ENCODE data around the gene MCM3. TPM values are rescaled to one million over a fixed set of nuclear protein-coding genes. Genes with fewer than 3 reads are reported as not detected.

MCM3 gene
- polyA plus RNA-seq, 1 donor (not counting 4 experiments of a cell fraction or from before 2014, with no cell fraction given), result 60.9 TPM

DNA sequence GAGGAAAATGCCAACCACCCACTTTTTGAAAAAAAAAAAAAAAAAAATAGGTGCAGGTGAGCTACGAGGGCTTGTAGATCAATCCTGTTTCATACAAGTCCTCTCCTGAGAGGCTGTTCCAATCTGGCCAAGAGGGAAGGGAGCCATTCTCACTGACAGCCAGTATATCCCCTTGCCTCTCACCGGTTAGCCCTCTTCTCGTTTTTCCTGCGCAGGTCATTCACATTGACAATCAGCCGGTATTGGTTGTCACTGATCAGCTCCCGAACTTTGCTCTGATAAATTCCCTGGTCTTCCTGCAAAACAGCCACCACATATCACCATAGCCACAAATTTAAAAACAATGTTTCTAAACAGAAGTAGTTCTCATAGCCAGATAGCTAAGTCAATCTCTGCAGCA lies 1.4 kb downstream of the MCM3 start:
- DNase-seq (ENCODE audit: low read depth, low spot score) (no peak), FAIRE-seq (no peak)
- dilution Hi-C loops (cut with MboI; ENCODE audit: extremely low pct_ligation_motif_present, low sequenced_read_pairs), result no loop called here
- no peak overlapping the region for H2AFZ ChIP-seq (ENCODE audit: control insufficient read depth, low read length)
- no peaks in the 10 kb centered on the region for H3K9me1 ChIP-seq (ENCODE audit: control insufficient read depth, extremely low read depth, insufficient read depth, low read length)
- H3K4me2 ChIP-seq (ENCODE audit: control insufficient read depth, extremely low read depth, insufficient read depth, low read depth, low read length), result peak overlapping the region; percentile 69
- no peak for TF ChIP-seq EZH2 (IDR thresholded peaks at IDR 0.05; ENCODE audit: low read length)
- TF ChIP-seq, protein P1, sequence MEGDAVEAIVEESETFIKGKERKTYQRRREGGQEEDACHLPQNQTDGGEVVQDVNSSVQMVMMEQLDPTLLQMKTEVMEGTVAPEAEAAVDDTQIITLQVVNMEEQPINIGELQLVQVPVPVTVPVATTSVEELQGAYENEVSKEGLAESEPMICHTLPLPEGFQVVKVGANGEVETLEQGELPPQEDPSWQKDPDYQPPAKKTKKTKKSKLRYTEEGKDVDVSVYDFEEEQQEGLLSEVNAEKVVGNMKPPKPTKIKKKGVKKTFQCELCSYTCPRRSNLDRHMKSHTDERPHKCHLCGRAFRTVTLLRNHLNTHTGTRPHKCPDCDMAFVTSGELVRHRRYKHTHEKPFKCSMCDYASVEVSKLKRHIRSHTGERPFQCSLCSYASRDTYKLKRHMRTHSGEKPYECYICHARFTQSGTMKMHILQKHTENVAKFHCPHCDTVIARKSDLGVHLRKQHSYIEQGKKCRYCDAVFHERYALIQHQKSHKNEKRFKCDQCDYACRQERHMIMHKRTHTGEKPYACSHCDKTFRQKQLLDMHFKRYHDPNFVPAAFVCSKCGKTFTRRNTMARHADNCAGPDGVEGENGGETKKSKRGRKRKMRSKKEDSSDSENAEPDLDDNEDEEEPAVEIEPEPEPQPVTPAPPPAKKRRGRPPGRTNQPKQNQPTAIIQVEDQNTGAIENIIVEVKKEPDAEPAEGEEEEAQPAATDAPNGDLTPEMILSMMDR (optimal IDR thresholded peaks at IDR 0.05 in 1 of 3, IDR thresholded peaks at IDR 0.05 in 1 of 3, conservative IDR thresholded peaks at IDR 0.05 in 1 of 3; ENCODE audit: extremely low read depth in 1 of 3, insufficient read depth in 2 of 3, low read length in 3 of 3), result no peak
- peaks cover 27% of the 10 kb centered on the region for H3K79me2 ChIP-seq (ENCODE audit: control insufficient read depth, insufficient read depth, low read length)
- H3K36me3 ChIP-seq (ENCODE audit: control insufficient read depth in 2 of 2, extremely low read depth in 1 of 2, insufficient read depth in 2 of 2, low read length in 2 of 2), result peaks cover 4 to 19% of the 10 kb centered on the region in 2 experiments
- H4K20me1 ChIP-seq (ENCODE audit: control insufficient read depth, extremely low read depth, insufficient read depth, low read length), result no peaks in the 10 kb centered on the region
- no peaks in the 10 kb centered on the region for H3K27me3 ChIP-seq (ENCODE audit: control insufficient read depth, extremely low read depth, insufficient read depth, low read length)
- H3K27ac ChIP-seq (ENCODE audit: control insufficient read depth, insufficient read depth, low read length), result no peak overlapping the region
- peak overlapping the region; percentile 5 to 95 (median 92) for H3K4me3 ChIP-seq (ENCODE audit: control insufficient read depth in 2 of 3, extremely low read depth in 1 of 3, insufficient read depth in 2 of 3, low read depth in 1 of 3, low read length in 3 of 3)
- H3K9ac ChIP-seq (ENCODE audit: control insufficient read depth, extremely low read depth, insufficient read depth, low read length), result peak overlapping the region; percentile 18
- no peaks in the 10 kb centered on the region for H3K9me3 ChIP-seq (ENCODE audit: control insufficient read depth, low read depth, low read length)
- H3K4me1 ChIP-seq (ENCODE audit: control insufficient read depth, extremely low read depth, insufficient read depth, low read length), result peaks cover 10% of the 10 kb centered on the region

DNA sequence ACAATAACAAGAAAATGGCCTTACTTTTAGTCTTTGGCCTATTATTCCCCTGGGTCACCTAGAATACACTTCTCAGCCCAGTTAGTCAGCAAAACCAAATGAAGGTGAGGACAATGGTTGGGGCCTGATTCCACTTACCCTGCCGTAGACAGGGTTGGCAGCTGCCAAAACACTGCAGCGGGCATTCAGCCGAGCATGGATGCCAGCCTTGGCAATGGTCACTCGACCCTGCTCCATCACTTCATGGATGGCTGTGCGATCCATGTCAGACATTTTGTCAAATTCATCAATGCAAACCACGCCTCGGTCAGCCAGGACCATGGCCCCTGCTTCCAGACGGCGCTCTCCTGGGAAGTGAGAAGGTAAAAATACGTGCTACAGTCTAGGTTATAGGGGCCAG lies 8.4 kb downstream of the MCM3 start:
- Histone ChIP-seq H2AFZ (ENCODE audit: control insufficient read depth, low read length) (no peak overlapping the region), H3K27me3 (ENCODE audit: control insufficient read depth, extremely low read depth, insufficient read depth, low read length) (no peaks in the 10 kb centered on the region)
- dilution Hi-C loops (cut with MboI; ENCODE audit: extremely low pct_ligation_motif_present, low sequenced_read_pairs), result no loop called here

More for the DNA sequence above, 8.4 kb downstream of the MCM3 start:
- H3K4me3 ChIP-seq (ENCODE audit: control insufficient read depth in 2 of 3, extremely low read depth in 1 of 3, insufficient read depth in 2 of 3, low read depth in 1 of 3, low read length in 3 of 3), result no peak overlapping the region
- TF ChIP-seq, protein P1 (optimal IDR thresholded peaks at IDR 0.05 in 1 of 3, IDR thresholded peaks at IDR 0.05 in 1 of 3, conservative IDR thresholded peaks at IDR 0.05 in 1 of 3; ENCODE audit: extremely low read depth in 1 of 3, insufficient read depth in 2 of 3, low read length in 3 of 3), result no peak
- no peak for TF ChIP-seq EZH2 (IDR thresholded peaks at IDR 0.05; ENCODE audit: low read length)
- no peaks in the 10 kb centered on the region for H4K20me1 ChIP-seq (ENCODE audit: control insufficient read depth, extremely low read depth, insufficient read depth, low read length)
- peaks cover 3% of the 10 kb centered on the region for H3K79me2 ChIP-seq (ENCODE audit: control insufficient read depth, insufficient read depth, low read length)
- no peaks in the 10 kb centered on the region for H3K9me1 ChIP-seq (ENCODE audit: control insufficient read depth, extremely low read depth, insufficient read depth, low read length)
- H3K36me3 ChIP-seq (ENCODE audit: control insufficient read depth in 2 of 2, extremely low read depth in 1 of 2, insufficient read depth in 2 of 2, low read length in 2 of 2), result peaks cover 7 to 40% of the 10 kb centered on the region in 2 experiments
- H3K9me3 ChIP-seq (ENCODE audit: control insufficient read depth, low read depth, low read length), result no peaks in the 10 kb centered on the region
- H3K27ac ChIP-seq (ENCODE audit: control insufficient read depth, insufficient read depth, low read length), result no peak overlapping the region
- H3K9ac ChIP-seq (ENCODE audit: control insufficient read depth, extremely low read depth, insufficient read depth, low read length), result no peak overlapping the region
- no peaks in the 10 kb centered on the region for H3K4me1 ChIP-seq (ENCODE audit: control insufficient read depth, extremely low read depth, insufficient read depth, low read length)
- H3K4me2 ChIP-seq (ENCODE audit: control insufficient read depth, extremely low read depth, insufficient read depth, low read depth, low read length), result no peak overlapping the region
- FAIRE-seq (no peak), DNase-seq (ENCODE audit: low read depth, low spot score) (no peak)
